ENCODE measurements around the gene ZNF518A. TPM values are rescaled to one million over a fixed set of nuclear protein-coding genes. Genes with fewer than 3 reads are reported as not detected.

The ZNF518A gene
- polyA plus RNA-seq, 3 donors, result 9.5 to 15.8 (median 13.2) TPM

DNA sequence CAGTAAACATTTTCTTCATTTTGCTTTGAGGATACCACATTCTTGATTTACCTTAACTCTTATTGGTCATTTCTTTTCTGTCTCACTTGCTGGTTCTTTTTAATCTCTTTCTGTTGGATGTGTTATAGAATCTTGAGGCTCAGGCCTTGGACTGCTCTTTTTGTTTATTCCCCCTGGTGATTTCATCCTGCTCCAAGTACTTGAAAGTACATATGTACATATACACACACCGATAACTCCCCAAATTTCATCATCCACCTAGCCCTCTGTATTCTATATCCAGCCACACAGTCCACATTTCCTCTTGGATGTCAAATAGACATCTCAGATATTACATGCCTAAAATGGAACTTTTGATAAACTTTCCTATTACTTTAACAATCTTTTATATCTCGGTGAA, 7.5 kb downstream of the ZNF518A start:
- H3K4me1 Mint-ChIP-seq, result peaks cover 10% of the 10 kb centered on the region
- H3K36me3 ChIP-seq (replicated peaks in 1 of 2; ENCODE audit: control insufficient read depth in 1 of 2, insufficient read depth in 2 of 2, low read length in 2 of 2), result peaks cover 57 to 92% of the 10 kb centered on the region in 2 donors
- H3K4me1 ChIP-seq (ENCODE audit: control insufficient read depth in 1 of 2, insufficient read depth in 2 of 2, low read length in 2 of 2), result peaks cover 4% of the 10 kb centered on the region in 2 donors
- peaks cover 70 to 87% of the 10 kb centered on the region in 2 donors for H3K36me3 Mint-ChIP-seq
- H3K9ac ChIP-seq (ENCODE audit: insufficient read depth, low read length, poor library complexity, severe bottlenecking), result no peak overlapping the region
- H2AFZ ChIP-seq (ENCODE audit: insufficient read depth, low read depth, low read length, poor library complexity, severe bottlenecking), result no peak overlapping the region
- intact Hi-C loops (cut with micrococcal nuclease), result no loop called here
- H3K27ac Mint-ChIP-seq, result no peak overlapping the region
- no peak overlapping the region for H3K4me3 ChIP-seq (replicated peaks in 1 of 3; ENCODE audit: low read depth in 2 of 3, low read length in 3 of 3)
- no peak overlapping the region for H3K4me3 Mint-ChIP-seq
- no peaks in the 10 kb centered on the region for H3K79me2 ChIP-seq (ENCODE audit: insufficient read depth, low read length)
- no peak overlapping the region for H3K27ac ChIP-seq (ENCODE audit: low read depth in 1 of 2, low read length in 2 of 2)
- H3K27me3 Mint-ChIP-seq (ENCODE audit: low read depth in 3 of 3), result no peaks in the 10 kb centered on the region
- no peaks in the 10 kb centered on the region for H3K9me3 ChIP-seq (replicated peaks in 1 of 2; ENCODE audit: control insufficient read depth in 1 of 2, insufficient read depth in 1 of 2, low read length in 2 of 2)
- H3K27me3 ChIP-seq (ENCODE audit: control insufficient read depth in 2 of 2, insufficient read depth in 2 of 2, low read length in 2 of 2), result no peaks in the 10 kb centered on the region
- peaks cover 18% of the 10 kb centered on the region for H4K20me1 ChIP-seq (ENCODE audit: insufficient read depth, low read length)
- 92% methylated on average over 1 of the region's 2 CpGs for WGBS (ENCODE audit: insufficient coverage)
- DNase-seq, result no peak
- H3K4me2 ChIP-seq (replicated peaks; ENCODE audit: extremely low read depth, low read length, poor library complexity, severe bottlenecking), result no peak overlapping the region
- no peak for TF ChIP-seq CTCF (IDR thresholded peaks at IDR 0.05)
- H3K9me3 Mint-ChIP-seq, result no peaks in the 10 kb centered on the region

- Mint-ChIP-seq H3K36me3 (peaks cover 72 to 88% of the 10 kb centered on the region in 2 donors), H3K9me3 (no peaks in the 10 kb centered on the region), H3K27me3 (ENCODE audit: low read depth in 3 of 3) (no peaks in the 10 kb centered on the region), H3K27ac (peak overlapping the region in 1 of 7 donors; percentile 18), H3K4me1 (peaks cover 15% of the 10 kb centered on the region), H3K4me3 (no peak overlapping the region)
- Histone ChIP-seq H3K27ac (ENCODE audit: low read depth in 1 of 2, low read length in 2 of 2) (no peak overlapping the region), H3K9me3 (replicated peaks in 1 of 2; ENCODE audit: control insufficient read depth in 1 of 2, insufficient read depth in 1 of 2, low read length in 2 of 2) (no peaks in the 10 kb centered on the region), H3K36me3 (replicated peaks in 1 of 2; ENCODE audit: control insufficient read depth in 1 of 2, insufficient read depth in 2 of 2, low read length in 2 of 2) (peaks cover 54 to 92% of the 10 kb centered on the region in 2 donors), H3K27me3 (ENCODE audit: control insufficient read depth in 2 of 2, insufficient read depth in 2 of 2, low read length in 2 of 2) (no peaks in the 10 kb centered on the region), H3K9ac (ENCODE audit: insufficient read depth, low read length, poor library complexity, severe bottlenecking) (no peak overlapping the region), H3K4me3 (replicated peaks in 1 of 3; ENCODE audit: low read depth in 2 of 3, low read length in 3 of 3) (no peak overlapping the region), H3K79me2 (ENCODE audit: insufficient read depth, low read length) (no peaks in the 10 kb centered on the region), H3K4me2 (replicated peaks; ENCODE audit: extremely low read depth, low read length, poor library complexity, severe bottlenecking) (no peak overlapping the region), H4K20me1 (ENCODE audit: insufficient read depth, low read length) (peaks cover 18% of the 10 kb centered on the region), H2AFZ (ENCODE audit: insufficient read depth, low read depth, low read length, poor library complexity, severe bottlenecking) (no peak overlapping the region), H3K4me1 (ENCODE audit: control insufficient read depth in 1 of 2, insufficient read depth in 2 of 2, low read length in 2 of 2) (peaks cover 10% of the 10 kb centered on the region in 2 donors)
- TF ChIP-seq CTCF (IDR thresholded peaks at IDR 0.05), result no peak
- intact Hi-C loops (cut with micrococcal nuclease), result no loop called here
- 80% methylated on average over 1 of the region's 1 CpG for WGBS (ENCODE audit: insufficient coverage)
- no peak for DNase-seq
Observed at GRCh38 chr10:96138102-96138501, 8.0 kb downstream of the ZNF518A start.

Measured in CD14-positive monocyte (primary cell).